BLaER1 (cell line): ENCODE measurements around the gene GLB1L3.
A peak's percentile ranks its signal among the peaks of the same experiment; 100 is the strongest.

Experiments used
- H3K27ac ChIP-seq: shearing (Covaris generic); formaldehyde crosslinking; 2 replicates; pipeline ENCODE4 v1.8.1; 2022
- H3K27me3 ChIP-seq: shearing (Covaris generic); formaldehyde crosslinking; 2 replicates; pipeline ENCODE4 v1.8.1; 2022
- H3K36me3 ChIP-seq: shearing (Covaris generic); formaldehyde crosslinking; 2 replicates; pipeline ENCODE4 v1.8.1; 2022
- H3K4me1 ChIP-seq: shearing (Covaris generic); formaldehyde crosslinking; 2 replicates; pipeline ENCODE4 v1.8.1; 2022
- H3K4me2 ChIP-seq: shearing (Covaris generic); formaldehyde crosslinking; 2 replicates; pipeline ENCODE4 v1.8.1; 2022
- H3K4me3 ChIP-seq: shearing (Covaris generic); formaldehyde crosslinking; 2 replicates; pipeline ENCODE4 v1.8.1; 2022
- H3K9ac ChIP-seq: shearing (Covaris generic); formaldehyde crosslinking; 2 replicates; pipeline ENCODE4 v1.8.1; 2022
- H3K9me3 ChIP-seq: shearing (Covaris generic); formaldehyde crosslinking; 2 replicates; pipeline ENCODE4 v1.8.1; 2022
- H4K20me1 ChIP-seq: shearing (Covaris generic); formaldehyde crosslinking; 2 replicates; pipeline ENCODE4 v1.8.1; 2022
- Cebpa-rat ChIP-seq: shearing (Covaris generic); IDR thresholded peaks from 2 replicates; pipeline ENCODE4 v1.8.1; 2022

Gene GLB1L3

GRCh38 chr11:134275534-134276395 lies at the start of gene GLB1L3:
Gene GLB1L3, plus strand, starts transcription at chr11:134276379. Its CDS starts 362 bp downstream, at chr11:134276741.
- Histone ChIP-seq H3K9me3 (peaks cover 7% of the 10 kb centered on the region), H4K20me1 (peaks cover 54% of the 10 kb centered on the region), H3K4me1 (peaks cover 40% of the 10 kb centered on the region), H3K4me3 (peak within 1 kb of the TSS; percentile 67), H3K4me2 (peak within 1 kb of the TSS; percentile 93), H3K36me3 (no peaks in the 10 kb centered on the region), H3K27ac (no peak within 1 kb of the TSS), H3K27me3 (peaks cover 83% of the 10 kb centered on the region), H3K9ac (no peak within 1 kb of the TSS)
- TF ChIP-seq Cebpa-rat, result no peak

GRCh38 chr11:134226806-134227325 lies 49.3 kb upstream of the GLB1L3 start:
- Histone ChIP-seq H3K27ac (no peak overlapping the region), H3K4me2 (peak overlapping the region; percentile 97)

DNA sequence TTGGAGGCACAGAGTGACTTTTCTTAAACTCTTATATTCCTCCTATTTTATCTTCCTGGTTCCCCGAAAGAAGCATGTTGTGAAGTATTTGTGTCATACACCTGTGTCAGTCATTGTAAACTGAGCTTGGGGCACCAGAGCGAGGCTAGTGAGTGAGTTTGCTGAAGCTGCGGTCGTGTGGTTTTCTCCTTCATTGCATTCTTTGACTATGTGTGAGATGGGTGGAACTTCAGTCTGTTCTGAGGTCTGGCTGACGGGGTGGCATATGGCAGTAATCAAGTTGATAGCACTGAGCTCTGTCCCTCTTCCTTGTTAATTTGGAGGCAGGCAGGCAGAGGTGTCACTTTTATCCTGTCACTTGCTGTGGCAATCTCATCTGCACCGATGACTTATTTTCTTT lies 47.6 kb upstream of the GLB1L3 start:
- no peak overlapping the region for H3K27ac ChIP-seq
- H3K36me3 ChIP-seq, result no peaks in the 10 kb centered on the region
- no peak overlapping the region; the same call in 1 of the 2 replicates for H3K4me3 ChIP-seq
- H3K27me3 ChIP-seq, result peaks cover 29% of the 10 kb centered on the region
- H4K20me1 ChIP-seq, result peaks cover 88% of the 10 kb centered on the region
- H3K9ac ChIP-seq, result no peak overlapping the region
- peaks cover 84% of the 10 kb centered on the region for H3K4me1 ChIP-seq
- no peak for TF ChIP-seq Cebpa-rat
- H3K4me2 ChIP-seq, result peak overlapping the region; percentile 97
- no peaks in the 10 kb centered on the region for H3K9me3 ChIP-seq

More at GRCh38 chr11:134226806-134227325, 49.3 kb upstream of the GLB1L3 start:
- Histone ChIP-seq H3K27me3 (peaks cover 29% of the 10 kb centered on the region), H3K9me3 (no peaks in the 10 kb centered on the region), H4K20me1 (peaks cover 84% of the 10 kb centered on the region), H3K4me3 (peak overlapping the region; percentile 91), H3K9ac (peak overlapping the region; percentile 12; the same call in 1 of the 2 replicates), H3K4me1 (peaks cover 81% of the 10 kb centered on the region), H3K36me3 (no peaks in the 10 kb centered on the region)
- TF ChIP-seq Cebpa-rat, result no peak

GRCh38 chr11:134229126-134229790 lies 46.9 kb upstream of the GLB1L3 start:
- no peak overlapping the region for H3K27ac ChIP-seq
- H4K20me1 ChIP-seq, result peaks cover 94% of the 10 kb centered on the region
- peak overlapping the region; percentile 97 for H3K4me2 ChIP-seq
- H3K9ac ChIP-seq, result no peak overlapping the region
- H3K4me3 ChIP-seq, result peak overlapping the region; percentile 26; the same call in 1 of the 2 replicates
- no peaks in the 10 kb centered on the region for H3K9me3 ChIP-seq
- peaks cover 90% of the 10 kb centered on the region for H3K4me1 ChIP-seq
- H3K27me3 ChIP-seq, result peaks cover 29% of the 10 kb centered on the region
- H3K36me3 ChIP-seq, result 0 out of 2 replicates have a peak, but pooled peaks cover 1% of the 10 kb centered on the region
- TF ChIP-seq Cebpa-rat, result no peak

DNA sequence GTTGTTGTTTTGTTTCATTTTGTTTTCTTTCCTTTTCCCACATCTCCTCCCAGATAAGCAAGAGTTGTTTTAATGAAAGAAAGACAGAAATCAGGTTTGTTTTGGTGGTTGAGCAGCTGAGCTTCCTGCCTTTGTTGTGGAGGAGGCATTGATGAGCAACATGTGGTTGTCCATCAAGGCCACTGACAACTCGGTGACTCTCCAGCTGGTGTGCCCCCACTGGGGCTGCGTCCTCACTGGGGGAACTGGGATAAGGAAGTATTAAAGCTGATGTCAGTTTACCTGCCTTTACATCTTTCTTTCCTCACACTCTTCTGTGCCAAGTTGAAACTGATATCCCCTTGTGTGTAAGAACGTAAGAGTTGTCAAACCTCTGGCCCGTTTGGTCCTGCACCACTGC lies 45.8 kb upstream of the GLB1L3 start:
- no peak overlapping the region for H3K27ac ChIP-seq
- no peaks in the 10 kb centered on the region for H3K9me3 ChIP-seq
- peaks cover 23% of the 10 kb centered on the region for H3K27me3 ChIP-seq
- no peak for TF ChIP-seq Cebpa-rat
- peaks cover 100% of the 10 kb centered on the region for H4K20me1 ChIP-seq
- H3K36me3 ChIP-seq, result peaks cover 12% of the 10 kb centered on the region
- no peak overlapping the region for H3K9ac ChIP-seq
- H3K4me1 ChIP-seq, result peaks cover 97% of the 10 kb centered on the region
- H3K4me2 ChIP-seq, result peak overlapping the region; percentile 97
- H3K4me3 ChIP-seq, result peak overlapping the region; percentile 43

DNA sequence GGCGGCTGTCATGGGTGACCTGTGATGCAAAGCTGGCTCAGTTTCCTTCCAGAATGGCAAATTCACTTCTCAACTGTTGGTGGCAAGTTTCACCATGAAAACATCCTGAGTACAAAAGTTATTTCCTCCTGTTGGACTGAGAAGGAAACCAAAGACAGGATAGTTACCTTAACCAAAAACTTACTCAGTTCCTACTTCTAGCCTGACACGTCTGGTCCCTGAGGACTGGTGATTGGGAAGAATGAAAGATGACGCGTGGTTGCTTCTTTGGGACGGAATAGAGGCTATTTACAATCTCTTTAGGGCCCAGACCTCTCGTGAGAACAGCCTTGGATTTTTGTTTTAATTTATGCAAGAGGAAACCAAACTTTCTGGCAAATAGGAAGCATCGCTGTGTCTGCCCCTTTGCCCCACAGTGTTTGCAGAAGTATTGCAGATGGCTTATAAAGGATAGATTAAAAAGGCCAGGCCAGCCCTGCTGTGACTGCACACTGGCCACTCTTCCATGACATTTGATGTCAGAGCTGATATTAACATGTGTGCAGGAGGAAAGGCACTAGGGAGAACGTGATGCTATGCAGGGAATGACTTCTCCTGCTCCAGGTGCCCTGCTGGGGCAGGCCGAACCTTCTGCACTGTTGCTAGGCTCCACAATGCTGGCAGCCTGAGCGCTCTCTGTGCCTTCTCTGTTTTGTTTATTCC lies 44.1 kb upstream of the GLB1L3 start:
- peaks cover 97% of the 10 kb centered on the region for H4K20me1 ChIP-seq
- peak overlapping the region; percentile 34; the same call in 1 of the 2 replicates for H3K9ac ChIP-seq

DNA sequence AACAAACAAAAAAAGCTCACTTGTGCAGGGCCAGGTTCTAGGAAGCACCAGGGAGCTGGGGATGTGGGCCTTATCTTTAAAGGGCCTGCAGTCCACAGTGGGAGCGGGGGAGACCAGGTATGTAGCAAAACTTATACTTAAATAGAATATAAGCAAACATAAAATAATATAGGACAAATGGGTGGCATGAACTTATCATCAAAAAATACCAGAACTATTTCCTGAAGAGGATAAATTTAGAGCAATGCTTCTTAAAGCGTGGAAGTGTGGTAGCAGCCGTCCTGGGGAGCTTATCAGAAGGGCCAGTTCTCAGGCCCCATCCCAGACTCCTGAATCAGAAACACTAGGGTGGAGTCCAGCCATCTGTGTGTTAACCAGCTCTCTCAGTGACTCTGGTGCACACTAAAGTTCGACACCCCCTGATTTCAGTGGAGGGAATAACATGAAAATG lies 42.4 kb upstream of the GLB1L3 start:
- peak overlapping the region; percentile 97 for H3K4me2 ChIP-seq
- H3K9me3 ChIP-seq, result no peaks in the 10 kb centered on the region
- H4K20me1 ChIP-seq, result peaks cover 93% of the 10 kb centered on the region
- H3K9ac ChIP-seq, result no peak overlapping the region; the same call in 1 of the 2 replicates
- peaks cover 81% of the 10 kb centered on the region for H3K4me1 ChIP-seq
- no peak for TF ChIP-seq Cebpa-rat
- H3K4me3 ChIP-seq, result no peak overlapping the region
- H3K27ac ChIP-seq, result no peak overlapping the region
- no peaks in the 10 kb centered on the region for H3K27me3 ChIP-seq
- H3K36me3 ChIP-seq, result peaks cover 42% of the 10 kb centered on the region

More for the DNA sequence above, 44.1 kb upstream of the GLB1L3 start:
- H3K4me3 ChIP-seq, result peak overlapping the region; percentile 43; the same call in 1 of the 2 replicates
- peak overlapping the region; percentile 97 for H3K4me2 ChIP-seq
- peaks cover 81% of the 10 kb centered on the region for H3K4me1 ChIP-seq
- no peaks in the 10 kb centered on the region for H3K9me3 ChIP-seq
- TF ChIP-seq Cebpa-rat, result no peak
- peaks cover 6% of the 10 kb centered on the region; the same call in 1 of the 2 replicates for H3K27me3 ChIP-seq
- H3K27ac ChIP-seq, result peak overlapping the region; percentile 51
- peaks cover 27% of the 10 kb centered on the region for H3K36me3 ChIP-seq

- Histone ChIP-seq H3K27me3 (no peaks in the 10 kb centered on the region), H3K27ac (no peak overlapping the region), H3K9me3 (no peaks in the 10 kb centered on the region), H3K4me2 (no peak overlapping the region), H4K20me1 (peaks cover 92% of the 10 kb centered on the region), H3K9ac (no peak overlapping the region), H3K4me1 (peaks cover 78% of the 10 kb centered on the region), H3K4me3 (no peak overlapping the region), H3K36me3 (peaks cover 59% of the 10 kb centered on the region)
- TF ChIP-seq Cebpa-rat, result no peak
Measured at GRCh38 chr11:134235399-134235798, 40.8 kb upstream of the GLB1L3 start.
